Activated naive CD4-positive, alpha-beta T cell treated with Interleukin-2 at 50 U/mL for 16 hours (primary cell): Measurements from ENCODE around the gene FRMPD2.
"Not testable (repeated sequence)": the region's sequence is repeated elsewhere in the genome, so short reads cannot be mapped to it uniquely, and the experiment has no call there.

Source experiments
- DNase-seq: peaks from one replicate; pipeline ENCODE4 v3.0.0-alpha.2; 2020

The FRMPD2 gene

GRCh38 chr10:48194830-48195229 is 79.7 kb downstream of the FRMPD2 start:
- DNase-seq: no peak

- DNase-seq: no peak
Observed at GRCh38 chr10:48193556-48193955, 80.9 kb downstream of the FRMPD2 start.

GRCh38 chr10:48192881-48193450 is 81.5 kb downstream of the FRMPD2 start:
- no peak for DNase-seq

- no peak for DNase-seq
Observed at GRCh38 chr10:48187713-48188485, 86.6 kb downstream of the FRMPD2 start.

GRCh38 chr10:48187126-48187525 is 87.4 kb downstream of the FRMPD2 start:
- no peak for DNase-seq

GRCh38 chr10:48186264-48186804 is 88.2 kb downstream of the FRMPD2 start:
- DNase-seq: not testable (repeated sequence)

GRCh38 chr10:48184224-48184623 is 90.3 kb downstream of the FRMPD2 start:
- DNase-seq: no peak

- DNase-seq: not testable (repeated sequence)
Observed at GRCh38 chr10:48172715-48173114, 101.8 kb downstream of the FRMPD2 start.

- DNase-seq: not testable (repeated sequence)
Observed at GRCh38 chr10:48160670-48161069, 113.8 kb downstream of the FRMPD2 start.

GRCh38 chr10:48160163-48160562 is 114.3 kb downstream of the FRMPD2 start:
- not testable (repeated sequence) for DNase-seq

- DNase-seq: not testable (repeated sequence)
Observed at GRCh38 chr10:48154211-48155140, 120.0 kb downstream of the FRMPD2 start.

GRCh38 chr10:48147643-48148042 is 126.9 kb downstream of the FRMPD2 start:
- DNase-seq: not testable (repeated sequence)

- not testable (repeated sequence) for DNase-seq
Observed at GRCh38 chr10:48143721-48144642, 130.5 kb downstream of the FRMPD2 start.

GRCh38 chr10:48140949-48141348 is 133.5 kb downstream of the FRMPD2 start:
- DNase-seq: not testable (repeated sequence)

GRCh38 chr10:48139953-48140850 is 134.3 kb downstream of the FRMPD2 start:
- DNase-seq: not testable (repeated sequence)

- not testable (repeated sequence) for DNase-seq
Observed at GRCh38 chr10:48128954-48129353, 145.5 kb downstream of the FRMPD2 start.

- DNase-seq: not testable (repeated sequence)
Observed at GRCh38 chr10:48126251-48126650, 148.2 kb downstream of the FRMPD2 start.

- not testable (repeated sequence) for DNase-seq
Observed at GRCh38 chr10:48125631-48126030, 148.9 kb downstream of the FRMPD2 start.

GRCh38 chr10:48122618-48123017 is 151.9 kb downstream of the FRMPD2 start:
- not testable (repeated sequence) for DNase-seq

GRCh38 chr10:48110277-48110676 is 164.2 kb downstream of the FRMPD2 start:
- not testable (repeated sequence) for DNase-seq
